HG02571 (cell line): ENCODE measurements around the gene LCE1A.

Source experiments
- ATAC-seq: cut with Tn5 transposase; IDR thresholded peaks from one replicate; pipeline ENCODE4 v1.9.1; 2021; ENCODE audit warnings: mild to moderate bottlenecking, moderate library complexity; ENCODE audit not compliant: unreplicated experiment

The LCE1A gene

DNA sequence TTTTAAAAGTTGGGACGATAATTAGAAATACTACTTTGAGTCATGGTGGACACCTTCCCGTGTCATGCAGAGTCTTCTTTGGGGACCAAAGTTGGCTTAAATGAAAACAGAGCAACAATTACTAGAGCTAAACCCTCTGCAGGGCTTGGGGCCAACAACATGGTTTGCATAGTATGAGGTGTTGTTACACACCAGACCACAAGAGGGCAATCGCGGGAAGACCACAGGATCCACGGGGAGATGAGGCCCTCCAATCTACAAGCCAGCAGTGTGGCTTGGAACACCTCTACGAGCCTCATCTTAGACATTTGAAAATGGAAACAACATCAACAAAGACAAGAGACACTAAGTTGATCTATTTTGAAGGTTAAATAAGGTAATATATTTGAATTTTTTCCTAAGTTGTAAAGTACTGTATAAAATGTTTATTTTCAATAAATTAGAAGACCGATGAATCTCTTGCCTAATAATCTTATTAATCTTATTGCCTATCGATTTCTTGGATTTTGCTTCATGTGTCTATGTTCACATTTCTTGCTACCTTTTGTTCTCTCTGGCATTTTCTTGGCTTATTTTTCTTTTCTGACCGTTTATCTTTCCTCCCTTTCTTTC is 42.6 kb downstream of the LCE1A start:
- no peak for ATAC-seq

DNA sequence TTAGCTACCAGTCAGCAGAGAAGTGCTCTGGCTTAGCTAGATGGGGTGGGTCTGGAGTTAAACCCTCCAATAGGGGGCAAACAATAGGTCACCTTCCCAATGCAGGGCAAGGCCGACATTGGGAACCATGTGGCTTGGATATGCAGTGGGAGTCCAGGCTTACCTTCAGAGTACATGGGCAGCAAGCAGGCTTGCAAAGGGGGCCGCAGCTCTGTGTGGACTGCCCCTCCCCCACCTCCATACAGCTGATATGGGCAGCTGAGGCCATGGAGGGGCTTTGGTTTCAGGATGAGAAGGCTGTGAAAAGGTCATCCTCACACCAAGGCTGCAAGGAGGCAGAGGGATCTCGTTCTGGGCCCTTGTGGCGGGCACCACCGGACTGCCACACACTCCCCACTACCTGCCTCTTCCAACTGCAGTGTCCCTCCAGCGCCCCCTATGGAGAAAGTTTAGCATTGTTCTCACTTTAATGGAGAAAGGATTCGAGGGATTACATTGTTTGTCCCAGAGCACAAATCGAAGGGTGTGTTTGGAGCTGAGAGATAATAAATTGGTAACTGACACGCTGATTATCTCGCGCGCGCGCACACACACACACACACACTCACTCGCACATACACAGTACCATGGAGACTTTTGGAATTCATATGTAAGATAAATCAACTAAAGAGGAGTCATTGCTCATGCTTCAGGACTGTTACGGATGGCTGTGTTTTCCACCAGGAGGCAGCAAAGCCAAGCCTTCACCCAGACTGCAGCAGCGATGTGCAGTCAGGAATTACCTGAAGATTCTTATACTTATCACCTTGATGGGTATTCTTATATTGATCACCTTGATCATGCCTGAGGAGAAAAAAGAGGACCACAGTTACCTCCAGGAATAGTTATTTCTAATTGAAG is 43.8 kb downstream of the LCE1A start:
- ATAC-seq, result no peak

DNA sequence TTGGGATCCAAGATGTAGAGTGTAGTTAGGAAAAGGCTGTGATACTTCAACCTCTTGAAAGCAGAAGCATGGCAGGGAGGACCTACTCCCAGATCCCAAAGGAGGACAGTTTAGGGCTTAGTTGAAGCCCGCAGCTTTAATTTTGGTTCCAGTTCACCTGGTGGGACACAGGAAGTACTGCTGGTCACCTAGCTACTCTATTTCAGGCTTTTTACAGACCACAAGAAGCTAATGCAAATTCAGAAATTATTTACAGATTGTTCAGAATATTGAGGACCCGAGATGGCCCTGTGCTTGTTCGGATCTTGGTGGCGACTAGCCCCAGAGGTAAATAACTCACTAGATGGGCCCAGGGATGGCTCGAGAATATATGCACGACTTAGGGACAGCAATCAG is 44.5 kb downstream of the LCE1A start:
- ATAC-seq, result no peak

DNA sequence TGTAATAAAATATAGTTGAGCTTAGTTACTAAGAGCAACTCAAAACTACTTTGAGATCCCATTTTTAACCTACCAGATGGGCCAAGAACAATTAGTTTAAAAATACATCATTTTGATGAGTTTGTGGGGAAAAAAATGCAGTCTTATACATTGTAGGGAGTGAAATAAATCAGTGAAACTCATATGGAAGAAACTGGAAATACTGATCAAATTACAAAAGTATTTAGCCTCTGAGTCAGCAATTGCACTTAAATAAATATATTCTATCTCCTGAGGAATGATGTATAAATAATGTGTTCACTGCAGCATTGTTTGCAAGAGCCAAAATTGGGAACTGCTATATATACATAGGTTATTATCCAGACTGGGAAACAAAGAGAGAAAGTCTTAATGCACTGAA is 46.2 kb downstream of the LCE1A start:
- ATAC-seq, result no peak

DNA sequence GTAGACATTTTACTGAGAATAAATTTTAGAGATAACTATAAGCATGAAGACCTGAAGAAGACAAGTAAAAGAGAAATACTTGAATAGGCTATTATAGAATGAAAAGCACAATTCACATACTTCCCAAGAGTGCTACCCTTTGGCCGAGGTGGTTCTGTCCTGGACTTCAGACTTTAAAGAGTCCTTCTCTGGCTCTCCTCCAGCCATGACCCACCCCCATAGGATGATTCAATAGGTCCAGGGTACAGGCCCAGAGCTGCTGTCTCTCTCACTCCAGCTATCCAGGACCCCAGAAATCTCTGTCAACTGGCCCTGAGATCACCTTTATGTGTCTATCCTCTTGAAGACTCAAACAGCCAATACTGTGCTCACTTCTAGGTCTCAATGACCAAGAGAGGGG is 49.6 kb downstream of the LCE1A start:
- ATAC-seq, result no peak
